Neural cell (in vitro differentiated cells): Measurements from ENCODE around the gene ATG9B. TPM values are rescaled to one million over a fixed set of nuclear protein-coding genes. Genes with fewer than 3 reads are reported as not detected.

ENCODE experiments used
- H2AFZ ChIP-seq: fragments of 200-600, 300-800 bp; sonication (generic), shearing (Covaris generic); 2 replicates; pipeline ENCODE4 v1.6.0; 2014; ENCODE audit warnings: low read depth, mild to moderate bottlenecking, antibody characterized with exemption, low read length, moderate library complexity
- H3F3A ChIP-seq: fragments of 200-600 bp; shearing (Covaris generic); 2 replicates; pipeline ENCODE4 v1.6.1; 2016; ENCODE audit warnings: mild to moderate bottlenecking, moderate library complexity, mixed read lengths, antibody characterized with exemption, low read length; ENCODE audit not compliant: insufficient read depth, poor library complexity, severe bottlenecking
- H3K27ac ChIP-seq: fragments of 200-600, 300-800 bp; sonication (generic), shearing (Covaris generic); 2 replicates; pipeline ENCODE4 v1.5.1; 2014; ENCODE audit warnings: mild to moderate bottlenecking, low read length, moderate library complexity
- H3K27me3 ChIP-seq: fragments of 300-800, 200-600 bp; sonication (generic), shearing (Covaris generic); 2 replicates; pipeline ENCODE4 v1.6.0; 2014; ENCODE audit warnings: mild to moderate bottlenecking, low read depth, low read length, moderate library complexity; ENCODE audit not compliant: insufficient read depth
- H3K36me3 ChIP-seq: fragments of 300-800, 200-600 bp; sonication (generic), shearing (Covaris generic); 2 replicates; pipeline ENCODE4 v1.5.1; 2014; ENCODE audit warnings: mild to moderate bottlenecking, antibody characterized with exemption, low read length, moderate library complexity; ENCODE audit not compliant: insufficient read depth
- H3K4me2 ChIP-seq: fragments of 300-800, 200-600 bp; sonication (generic), shearing (Covaris generic); 2 replicates; pipeline ENCODE4 v1.6.0; 2014; ENCODE audit warnings: mild to moderate bottlenecking, low read length
- H3K4me3 ChIP-seq: fragments of 300-800, 200-600 bp; sonication (generic), shearing (Covaris generic); 2 replicates; pipeline ENCODE4 v1.5.1; 2014; ENCODE audit warnings: mild to moderate bottlenecking, low read length, moderate library complexity
- H3K79me2 ChIP-seq: fragments of 200-600 bp; shearing (Covaris generic); replicated peaks from 2 replicates; pipeline ENCODE4 v1.6.0; 2014; ENCODE audit warnings: mild to moderate bottlenecking, low read length, moderate library complexity; ENCODE audit not compliant: insufficient read depth
- H3K9ac ChIP-seq: fragments of 300-800, 200-600 bp; sonication (generic), shearing (Covaris generic); 2 replicates; pipeline ENCODE4 v1.6.1; 2016; ENCODE audit warnings: mild to moderate bottlenecking, low read length, mixed read lengths
- H3K9me2 ChIP-seq: fragments of 200-600 bp; shearing (Covaris generic); 2 replicates; pipeline ENCODE4 v1.6.1; 2016; ENCODE audit warnings: mild to moderate bottlenecking, low read length, mixed read lengths; ENCODE audit not compliant: insufficient read depth
- H3K9me3 ChIP-seq: fragments of 200-600, 300-800 bp; sonication (generic), shearing (Covaris generic); 2 replicates; pipeline ENCODE4 v1.6.1; 2016; ENCODE audit warnings: mild to moderate bottlenecking, mixed run types, low read length, moderate library complexity, mixed read lengths
- H4K20me1 ChIP-seq: fragments of 200-600 bp; shearing (Covaris generic); 2 replicates; pipeline ENCODE4 v1.6.1; 2016; ENCODE audit warnings: mild to moderate bottlenecking, mixed run types; ENCODE audit not compliant: insufficient read depth
- EP300 ChIP-seq: fragments of 450-650 bp; conservative IDR thresholded peaks from 2 replicates; pipeline ENCODE4 v1.6.1; 2014; ENCODE audit warnings: antibody characterized with exemption, mild to moderate bottlenecking, moderate library complexity; ENCODE audit not compliant: poor library complexity, severe bottlenecking
- EZH2 ChIP-seq: fragments of 200-600, 300-800 bp; shearing (Covaris generic), sonication (generic); IDR thresholded peaks from 2 replicates; pipeline ENCODE4 v1.6.1; 2014; ENCODE audit warnings: antibody characterized with exemption, low read length, borderline replicate concordance, mild to moderate bottlenecking; ENCODE audit not compliant: insufficient read depth, poor library complexity, severe bottlenecking
- MXI1 ChIP-seq: fragments of 450-650 bp; conservative IDR thresholded peaks from 2 replicates; pipeline ENCODE4 v1.6.1; 2014; ENCODE audit warnings: antibody characterized with exemption, mild to moderate bottlenecking; ENCODE audit not compliant: poor library complexity, severe bottlenecking
- POLR2AphosphoS5 ChIP-seq: IDR thresholded peaks from 2 replicates; pipeline ENCODE4 v1.6.1; 2012
- RAD21 ChIP-seq: fragments of 450-650 bp; conservative IDR thresholded peaks from 2 replicates; pipeline ENCODE4 v1.6.1; 2014; ENCODE audit warnings: antibody characterized with exemption, mild to moderate bottlenecking, moderate library complexity
- SMC3 ChIP-seq: fragments of 450-650 bp; conservative IDR thresholded peaks from 2 replicates; pipeline ENCODE4 v1.6.1; 2014; ENCODE audit warnings: antibody characterized with exemption, mild to moderate bottlenecking, moderate library complexity; ENCODE audit not compliant: poor library complexity
- TAF1 ChIP-seq: IDR thresholded peaks from 2 replicates; pipeline ENCODE4 v1.6.1; 2012; ENCODE audit warnings: low read depth
- polyA plus RNA-seq: library from polyadenylated mRNA; depleted of rRNA; stranded (reverse); fragments of >200 nt; gene quantifications from 2 replicates; pipeline ENCODE4 v1.2.3, GENCODE V29; 2014
- TF ChIP-seq, protein P1 (sequence below): IDR thresholded peaks from 2 replicates; pipeline ENCODE4 v1.6.1; 2012; ENCODE audit warnings: borderline replicate concordance
- TF ChIP-seq, protein P2 (sequence below): fragments of 450-650 bp; IDR thresholded peaks from 2 replicates; pipeline ENCODE4 v1.5.1; 2014; ENCODE audit warnings: antibody characterized with exemption, mild to moderate bottlenecking, moderate library complexity; ENCODE audit not compliant: poor library complexity, severe bottlenecking

Gene ATG9B
- polyA plus RNA-seq, 1 donor from 2014 or later, result 1.4 TPM

DNA sequence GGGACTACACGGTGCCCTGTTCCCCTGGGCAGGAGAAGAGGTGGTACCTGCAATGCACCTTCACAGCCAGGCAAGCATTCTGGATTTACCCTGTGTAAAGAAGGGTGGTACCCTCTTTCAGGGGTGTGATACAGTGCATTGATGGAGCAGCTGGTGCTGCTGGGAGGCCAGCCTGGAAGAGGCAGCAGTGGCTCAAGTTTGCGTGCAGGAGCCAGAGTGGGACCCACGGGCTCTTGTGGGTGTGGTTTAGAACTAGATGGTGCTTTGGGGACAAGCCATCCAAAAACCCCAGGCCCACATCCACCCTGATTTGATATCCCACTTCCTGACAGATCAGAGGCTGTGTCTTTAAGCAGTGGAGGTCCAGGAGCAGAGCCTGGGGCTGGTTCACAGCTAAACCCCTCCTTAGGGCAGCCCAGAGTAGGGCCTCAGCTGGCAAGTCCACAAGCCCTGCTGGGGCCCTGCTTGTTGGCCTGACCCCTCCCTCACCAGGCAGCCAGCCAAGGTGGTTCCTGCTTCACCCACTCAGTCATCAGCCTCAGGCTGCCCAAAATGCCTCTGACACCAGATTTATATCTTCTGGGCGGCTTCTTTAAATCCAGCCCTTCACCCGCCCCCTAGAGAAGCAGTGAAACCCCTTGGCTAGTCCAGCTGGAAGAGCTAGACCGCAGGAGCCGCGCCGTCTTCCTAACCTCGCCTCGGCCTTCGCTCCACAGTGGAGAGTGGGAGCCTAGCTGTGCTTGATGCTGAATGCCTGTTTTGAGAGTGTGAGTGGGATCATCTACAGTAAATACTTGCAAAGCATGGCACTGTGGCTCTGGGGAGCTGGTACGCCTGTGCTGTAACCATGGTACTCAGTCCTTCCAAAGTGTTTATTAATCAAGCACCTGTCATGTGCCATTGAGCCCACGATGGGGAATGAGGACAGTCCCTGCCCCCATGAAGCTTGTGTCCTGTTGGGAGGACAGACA, 22.6 kb upstream of the ATG9B start:
- no peak overlapping the region for H3K4me3 ChIP-seq
- no peaks in the 10 kb centered on the region for H4K20me1 ChIP-seq
- H3K9me3 ChIP-seq, result no peaks in the 10 kb centered on the region
- no peaks in the 10 kb centered on the region for H3F3A ChIP-seq
- no peak overlapping the region for H2AFZ ChIP-seq
- no peaks in the 10 kb centered on the region for H3K79me2 ChIP-seq
- H3K27ac ChIP-seq, result no peak overlapping the region
- TF ChIP-seq, protein P1, sequence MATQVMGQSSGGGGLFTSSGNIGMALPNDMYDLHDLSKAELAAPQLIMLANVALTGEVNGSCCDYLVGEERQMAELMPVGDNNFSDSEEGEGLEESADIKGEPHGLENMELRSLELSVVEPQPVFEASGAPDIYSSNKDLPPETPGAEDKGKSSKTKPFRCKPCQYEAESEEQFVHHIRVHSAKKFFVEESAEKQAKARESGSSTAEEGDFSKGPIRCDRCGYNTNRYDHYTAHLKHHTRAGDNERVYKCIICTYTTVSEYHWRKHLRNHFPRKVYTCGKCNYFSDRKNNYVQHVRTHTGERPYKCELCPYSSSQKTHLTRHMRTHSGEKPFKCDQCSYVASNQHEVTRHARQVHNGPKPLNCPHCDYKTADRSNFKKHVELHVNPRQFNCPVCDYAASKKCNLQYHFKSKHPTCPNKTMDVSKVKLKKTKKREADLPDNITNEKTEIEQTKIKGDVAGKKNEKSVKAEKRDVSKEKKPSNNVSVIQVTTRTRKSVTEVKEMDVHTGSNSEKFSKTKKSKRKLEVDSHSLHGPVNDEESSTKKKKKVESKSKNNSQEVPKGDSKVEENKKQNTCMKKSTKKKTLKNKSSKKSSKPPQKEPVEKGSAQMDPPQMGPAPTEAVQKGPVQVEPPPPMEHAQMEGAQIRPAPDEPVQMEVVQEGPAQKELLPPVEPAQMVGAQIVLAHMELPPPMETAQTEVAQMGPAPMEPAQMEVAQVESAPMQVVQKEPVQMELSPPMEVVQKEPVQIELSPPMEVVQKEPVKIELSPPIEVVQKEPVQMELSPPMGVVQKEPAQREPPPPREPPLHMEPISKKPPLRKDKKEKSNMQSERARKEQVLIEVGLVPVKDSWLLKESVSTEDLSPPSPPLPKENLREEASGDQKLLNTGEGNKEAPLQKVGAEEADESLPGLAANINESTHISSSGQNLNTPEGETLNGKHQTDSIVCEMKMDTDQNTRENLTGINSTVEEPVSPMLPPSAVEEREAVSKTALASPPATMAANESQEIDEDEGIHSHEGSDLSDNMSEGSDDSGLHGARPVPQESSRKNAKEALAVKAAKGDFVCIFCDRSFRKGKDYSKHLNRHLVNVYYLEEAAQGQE, result no peak
- TF ChIP-seq, protein P2, sequence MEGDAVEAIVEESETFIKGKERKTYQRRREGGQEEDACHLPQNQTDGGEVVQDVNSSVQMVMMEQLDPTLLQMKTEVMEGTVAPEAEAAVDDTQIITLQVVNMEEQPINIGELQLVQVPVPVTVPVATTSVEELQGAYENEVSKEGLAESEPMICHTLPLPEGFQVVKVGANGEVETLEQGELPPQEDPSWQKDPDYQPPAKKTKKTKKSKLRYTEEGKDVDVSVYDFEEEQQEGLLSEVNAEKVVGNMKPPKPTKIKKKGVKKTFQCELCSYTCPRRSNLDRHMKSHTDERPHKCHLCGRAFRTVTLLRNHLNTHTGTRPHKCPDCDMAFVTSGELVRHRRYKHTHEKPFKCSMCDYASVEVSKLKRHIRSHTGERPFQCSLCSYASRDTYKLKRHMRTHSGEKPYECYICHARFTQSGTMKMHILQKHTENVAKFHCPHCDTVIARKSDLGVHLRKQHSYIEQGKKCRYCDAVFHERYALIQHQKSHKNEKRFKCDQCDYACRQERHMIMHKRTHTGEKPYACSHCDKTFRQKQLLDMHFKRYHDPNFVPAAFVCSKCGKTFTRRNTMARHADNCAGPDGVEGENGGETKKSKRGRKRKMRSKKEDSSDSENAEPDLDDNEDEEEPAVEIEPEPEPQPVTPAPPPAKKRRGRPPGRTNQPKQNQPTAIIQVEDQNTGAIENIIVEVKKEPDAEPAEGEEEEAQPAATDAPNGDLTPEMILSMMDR, result no peak
- TF ChIP-seq POLR2AphosphoS5, result no peak
- no peak for TF ChIP-seq RAD21
- no peak for TF ChIP-seq EZH2
- TF ChIP-seq TAF1, result no peak
- TF ChIP-seq EP300, result no peak
- no peak for TF ChIP-seq MXI1
- no peak for TF ChIP-seq SMC3
- H3K36me3 ChIP-seq, result no peaks in the 10 kb centered on the region
- H3K4me2 ChIP-seq, result no peak overlapping the region
- no peak overlapping the region for H3K9ac ChIP-seq
- peaks cover 19% of the 10 kb centered on the region for H3K27me3 ChIP-seq
- no peaks in the 10 kb centered on the region for H3K9me2 ChIP-seq

DNA sequence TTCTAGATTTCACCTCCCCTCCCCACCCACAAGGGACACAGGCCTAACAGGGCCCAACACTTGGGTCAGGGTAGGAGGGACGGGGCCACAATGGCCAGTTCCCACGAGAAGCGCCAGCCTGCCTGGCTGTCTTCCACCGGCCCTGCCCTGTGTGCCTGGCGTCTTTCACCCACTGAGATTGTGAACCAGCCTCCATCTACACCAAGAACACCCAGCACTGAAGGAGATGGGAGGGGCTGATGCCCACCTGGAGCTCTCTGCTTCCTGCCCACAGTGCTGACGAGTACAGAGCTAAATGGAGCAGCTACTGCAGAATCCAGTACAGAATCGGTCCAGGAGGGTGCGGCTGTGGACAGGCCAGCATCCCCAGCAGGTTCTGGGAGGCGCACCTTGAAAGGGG, 21.7 kb upstream of the ATG9B start:
- Histone ChIP-seq H3F3A (no peaks in the 10 kb centered on the region), H3K9ac (no peak overlapping the region), H3K9me2 (no peaks in the 10 kb centered on the region), H3K79me2 (no peaks in the 10 kb centered on the region), H3K4me3 (no peak overlapping the region), H3K4me2 (no peak overlapping the region), H3K27me3 (peaks cover 12% of the 10 kb centered on the region), H3K27ac (no peak overlapping the region), H4K20me1 (no peaks in the 10 kb centered on the region), H3K9me3 (no peaks in the 10 kb centered on the region), H3K36me3 (no peaks in the 10 kb centered on the region), H2AFZ (no peak overlapping the region)
- TF ChIP-seq, protein P1, result no peak
- no peak for TF ChIP-seq MXI1
- TF ChIP-seq, protein P2, result no peak
- TF ChIP-seq TAF1, result no peak
- no peak for TF ChIP-seq POLR2AphosphoS5
